ENCODE results near the gene KLHL22.
"Not testable (repeated sequence)": the region's sequence is repeated elsewhere in the genome, so short reads cannot be mapped to it uniquely, and the experiment has no call there.

KLHL22 gene

DNA sequence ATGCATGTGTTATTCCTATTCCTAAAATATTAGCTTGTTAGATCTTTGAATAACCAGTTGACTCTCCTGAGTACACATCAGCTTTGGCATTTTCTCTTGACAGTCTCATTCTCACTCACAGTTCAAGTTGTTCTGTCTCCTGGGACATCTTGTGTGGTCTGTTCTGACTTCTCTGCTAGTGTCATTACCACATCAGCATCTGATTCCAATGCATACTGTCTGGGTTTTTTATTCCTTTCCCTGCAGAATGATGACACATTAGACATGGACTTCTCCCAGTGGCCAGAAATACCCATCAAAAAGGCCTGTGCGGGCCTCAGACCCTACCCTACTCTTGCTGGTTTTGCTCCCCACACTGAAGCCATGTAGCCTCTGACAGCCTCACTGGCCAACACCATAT lies 99.0 kb downstream of the KLHL22 start:
- DNase-seq, result no peak

DNA sequence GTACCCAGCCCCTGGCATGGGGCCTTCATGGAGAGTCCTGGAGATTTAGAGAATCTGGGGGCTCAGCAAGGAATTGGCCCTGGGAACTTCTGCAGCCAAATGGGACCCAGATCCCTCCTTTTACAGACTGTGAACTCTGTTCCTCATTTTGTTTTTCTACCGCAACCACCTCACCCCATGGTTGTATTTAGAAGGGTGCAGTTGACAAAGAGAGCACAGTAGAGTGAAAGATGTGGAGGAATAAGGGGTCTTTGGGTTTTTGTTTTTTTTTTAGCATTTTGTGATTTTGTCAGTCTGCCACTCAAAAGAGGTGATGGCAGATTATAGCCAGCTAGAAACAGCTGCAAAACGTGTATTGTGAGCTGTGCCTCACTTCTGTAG lies 99.7 kb downstream of the KLHL22 start:
- no peak for DNase-seq

DNA sequence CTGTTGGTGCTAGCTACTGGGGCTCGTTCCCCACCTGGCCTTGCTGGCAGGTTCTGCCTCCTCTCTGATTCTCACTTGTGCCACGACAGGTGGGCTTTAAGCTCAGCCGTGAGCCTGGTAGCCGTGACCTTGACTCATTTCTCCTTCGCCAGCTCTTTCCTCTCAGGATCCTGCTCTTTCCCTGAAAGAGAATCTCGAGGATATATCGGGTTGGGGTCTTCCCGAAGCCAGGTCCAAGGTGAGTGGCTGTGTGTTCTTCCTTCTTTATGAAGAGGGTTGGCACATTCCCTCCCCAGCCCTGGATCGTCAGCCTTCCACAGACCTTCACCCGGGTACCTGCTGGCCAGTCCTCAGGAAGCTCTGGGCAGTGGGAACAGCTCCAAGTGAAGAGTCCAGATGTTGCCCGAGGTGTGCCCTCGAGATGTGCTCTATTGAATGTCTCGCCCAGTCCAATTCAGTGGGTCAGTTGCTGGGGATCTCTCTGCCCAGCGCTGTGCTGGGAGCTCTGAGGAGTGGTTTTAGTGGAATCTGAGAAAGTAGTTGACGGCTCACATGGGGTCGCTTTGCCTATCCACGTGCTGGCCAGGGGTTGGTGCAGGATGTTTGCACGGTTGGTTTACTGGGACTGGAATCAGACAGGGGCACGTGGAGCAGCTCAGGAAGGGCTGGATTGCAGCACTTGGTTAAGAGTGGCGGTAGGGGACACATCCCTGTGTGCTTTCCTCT lies 100.3 kb downstream of the KLHL22 start:
- DNase-seq, result no peak

DNA sequence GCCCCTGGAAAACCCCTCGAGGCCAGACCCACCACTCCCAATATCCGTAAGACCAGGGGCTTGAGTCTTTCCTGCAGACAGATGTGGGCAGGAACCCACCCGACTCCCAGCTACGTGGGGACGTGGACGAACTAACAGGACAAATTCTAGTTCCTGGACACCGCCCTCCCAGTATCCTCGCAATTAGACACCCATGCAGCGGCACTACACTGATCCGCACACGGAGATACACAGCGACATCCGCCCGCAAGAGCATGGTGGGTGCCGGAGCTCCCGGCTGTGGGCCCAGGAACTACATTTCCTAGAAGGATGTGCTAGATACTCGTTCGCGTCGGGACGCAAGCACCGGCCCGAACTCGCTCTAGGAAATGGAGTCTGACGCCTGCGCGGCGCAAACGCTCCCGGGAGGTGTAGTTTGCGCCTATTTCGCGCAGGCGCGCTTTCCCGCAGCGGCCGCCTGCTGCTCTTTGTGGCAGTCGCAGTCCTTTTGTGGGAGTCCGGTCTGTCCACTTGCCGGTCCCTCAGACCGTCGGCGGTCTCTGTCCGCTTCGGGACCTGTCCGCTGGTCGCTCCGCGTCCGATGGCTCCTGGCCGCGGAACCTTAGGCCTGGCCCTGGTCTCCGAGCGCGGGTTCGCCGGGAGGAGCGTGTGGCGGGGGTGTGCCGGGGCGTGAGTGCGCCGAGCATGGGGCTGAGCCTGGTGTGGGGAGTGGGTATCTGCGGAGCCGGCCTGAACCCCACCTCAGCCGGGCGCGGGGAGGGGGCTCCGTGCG lies 101.7 kb downstream of the KLHL22 start, which contains the start of gene ZNF74:
Gene ZNF74, plus strand, starts transcription at position 447 of the 772 bp plus-strand sequence. CDS start 478 bp downstream, outside the sequence.
- peak; percentile 84 for DNase-seq

DNA sequence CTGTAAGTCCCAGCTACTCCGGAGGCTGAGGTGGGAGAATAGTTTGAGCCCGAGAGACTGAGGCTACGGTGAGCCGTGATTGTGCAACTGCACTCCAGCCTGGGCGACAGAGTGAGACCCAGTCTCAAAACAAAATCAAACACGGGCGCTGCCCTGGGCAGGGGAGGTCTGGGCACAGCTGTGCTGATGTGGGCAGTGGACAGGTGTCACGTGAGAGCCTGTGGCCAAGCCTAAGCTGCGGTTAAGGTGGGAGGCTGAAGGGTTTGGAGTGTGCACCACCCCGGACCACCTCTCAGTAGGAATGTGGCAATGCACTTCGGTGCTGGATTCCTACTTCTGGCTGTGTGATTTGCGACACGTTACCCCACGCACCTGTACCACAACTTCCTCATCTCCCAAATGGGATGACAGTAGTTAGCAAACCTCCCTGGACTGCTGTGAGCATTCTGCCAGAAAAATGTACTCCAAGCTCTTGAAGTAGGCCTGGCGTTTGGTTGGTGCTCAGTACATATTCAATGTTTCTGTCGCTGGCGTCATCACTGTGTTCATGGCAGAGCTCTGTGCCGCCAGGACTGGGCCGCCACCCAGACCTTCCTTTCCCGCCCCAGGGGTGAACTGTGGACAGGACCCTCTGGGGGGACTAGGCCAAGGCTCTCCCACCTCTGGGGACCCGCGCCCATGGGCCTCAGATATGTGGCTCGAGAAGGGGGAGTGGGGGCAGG lies 102.5 kb downstream of the KLHL22 start:
- DNase-seq, result no peak

DNA sequence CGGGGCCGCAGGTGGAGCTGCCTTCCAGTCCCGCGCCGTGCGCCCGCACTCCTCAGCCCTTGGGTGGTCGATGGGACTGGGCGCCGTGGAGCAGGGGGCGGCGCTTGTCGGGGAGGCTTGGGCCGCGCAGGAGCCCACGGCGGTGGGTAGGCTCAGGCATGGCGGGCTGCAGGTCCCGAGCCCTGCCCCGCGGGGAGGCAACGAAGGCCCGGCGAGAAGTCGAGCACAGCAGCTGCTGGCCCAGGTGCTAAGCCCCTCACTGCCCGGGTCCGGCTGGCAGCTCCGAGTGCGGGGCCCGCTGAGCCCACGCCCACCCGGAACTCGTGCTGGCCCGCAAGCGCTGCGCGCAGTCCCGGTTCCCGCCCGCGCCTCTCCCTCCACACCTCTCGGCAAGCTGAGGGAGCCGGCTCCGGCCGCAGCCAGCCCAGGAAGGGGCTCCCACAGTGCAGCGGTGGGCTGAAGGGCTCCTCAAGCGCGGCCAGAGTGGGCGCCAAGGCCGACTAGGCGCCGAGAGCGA lies 103.2 kb downstream of the KLHL22 start:
- not testable (repeated sequence) for DNase-seq

Data from activated naive CD4-positive, alpha-beta T cell treated with Interleukin-2 at 50 U/mL for 16 hours (primary cell).